GM18498 (cell line): ENCODE results near the gene MSANTD1.

Experiments used
- ATAC-seq: cut with Tn5 transposase; IDR thresholded peaks from one replicate; pipeline ENCODE4 v1.9.1; 2021; ENCODE audit warnings: mild to moderate bottlenecking, moderate library complexity; ENCODE audit not compliant: unreplicated experiment

The MSANTD1 gene

DNA sequence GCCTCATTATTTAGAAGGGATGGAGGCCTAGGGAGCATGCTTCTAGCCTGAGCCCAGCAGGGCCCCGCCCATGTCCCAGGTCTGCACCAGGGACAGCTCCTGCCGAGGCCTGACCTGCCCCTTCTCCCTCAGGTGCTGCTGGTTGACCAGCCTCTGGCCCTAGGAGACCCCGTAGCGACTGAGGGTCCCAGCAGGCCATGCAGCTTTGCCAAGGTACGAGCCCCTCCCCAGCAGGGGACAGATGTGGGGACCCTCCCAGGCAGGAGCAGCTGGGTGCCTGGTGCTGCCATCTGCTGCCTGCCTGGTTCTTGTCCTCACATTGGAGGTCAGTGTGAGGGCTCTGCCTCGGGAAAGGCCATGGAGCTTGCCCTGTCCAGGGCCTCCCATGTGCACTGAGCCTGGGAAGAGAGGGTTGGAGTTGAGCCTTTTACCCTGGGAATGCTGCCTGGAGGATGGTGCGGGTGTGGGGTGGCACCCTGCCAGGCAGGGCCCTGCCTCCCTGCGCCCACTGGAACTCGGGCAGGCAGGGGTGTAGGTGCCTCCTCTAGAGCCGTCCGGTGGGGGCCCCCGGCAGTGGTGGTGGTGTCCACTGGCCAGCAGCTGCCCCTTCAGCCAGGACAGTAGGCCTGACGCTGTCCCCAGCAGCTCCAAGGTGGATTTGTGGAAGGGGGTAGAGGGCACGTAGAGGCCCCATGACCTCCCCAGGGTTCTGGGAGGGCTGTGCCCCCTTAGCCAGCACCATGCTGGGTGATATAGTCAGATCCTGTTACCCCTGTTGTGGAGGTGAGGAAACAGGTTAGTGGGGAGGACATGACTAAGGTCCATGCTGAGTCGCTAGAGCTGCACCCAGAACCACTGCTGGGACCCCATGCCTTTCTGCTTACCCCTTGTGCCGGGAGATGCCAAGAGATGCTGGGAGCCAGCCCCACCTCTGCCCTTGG, 2.2 kb upstream of the MSANTD1 start:
- no peak for ATAC-seq

DNA sequence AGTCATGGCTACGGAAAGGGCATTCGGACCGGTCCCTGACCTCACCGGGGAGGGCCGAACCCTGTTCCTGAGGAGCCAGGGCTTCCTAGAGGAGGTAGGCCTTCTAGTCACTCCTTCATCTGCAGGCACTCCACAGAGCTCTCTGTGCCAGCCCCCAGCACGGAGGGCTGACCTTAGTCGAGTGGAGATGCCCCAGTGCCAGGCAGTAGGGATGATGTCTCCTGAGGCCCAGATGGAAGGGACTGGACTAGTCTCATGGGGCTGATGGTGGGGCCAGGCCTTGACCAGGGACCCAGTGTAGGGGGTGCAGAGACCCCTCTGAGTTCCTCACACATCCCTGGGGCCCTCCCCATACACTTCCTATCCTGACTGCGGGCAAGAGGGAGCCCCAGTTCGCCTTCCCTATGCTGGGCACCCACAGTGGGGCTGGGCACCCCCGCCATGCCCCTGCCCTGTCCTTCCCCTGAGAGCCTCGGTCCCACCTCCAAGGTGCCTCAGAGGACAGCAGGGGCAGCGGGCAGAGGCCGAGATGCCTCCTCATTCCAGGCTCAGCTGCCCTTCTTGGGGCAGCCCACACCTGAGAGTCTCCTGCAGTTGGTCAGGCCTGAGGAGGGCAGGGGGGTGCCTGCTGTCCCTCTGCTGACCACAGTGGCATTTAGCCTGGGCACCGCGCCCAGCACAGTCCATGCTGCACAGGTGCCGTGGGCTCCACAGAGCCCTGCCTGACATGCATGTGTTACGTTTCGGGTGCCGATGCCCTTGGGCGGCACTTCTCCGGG, 1.4 kb upstream of the MSANTD1 start:
- ATAC-seq: no peak

- no peak for ATAC-seq
Measured at GRCh38 chr4:3248178-3248480, 830 bp upstream of the MSANTD1 start.

DNA sequence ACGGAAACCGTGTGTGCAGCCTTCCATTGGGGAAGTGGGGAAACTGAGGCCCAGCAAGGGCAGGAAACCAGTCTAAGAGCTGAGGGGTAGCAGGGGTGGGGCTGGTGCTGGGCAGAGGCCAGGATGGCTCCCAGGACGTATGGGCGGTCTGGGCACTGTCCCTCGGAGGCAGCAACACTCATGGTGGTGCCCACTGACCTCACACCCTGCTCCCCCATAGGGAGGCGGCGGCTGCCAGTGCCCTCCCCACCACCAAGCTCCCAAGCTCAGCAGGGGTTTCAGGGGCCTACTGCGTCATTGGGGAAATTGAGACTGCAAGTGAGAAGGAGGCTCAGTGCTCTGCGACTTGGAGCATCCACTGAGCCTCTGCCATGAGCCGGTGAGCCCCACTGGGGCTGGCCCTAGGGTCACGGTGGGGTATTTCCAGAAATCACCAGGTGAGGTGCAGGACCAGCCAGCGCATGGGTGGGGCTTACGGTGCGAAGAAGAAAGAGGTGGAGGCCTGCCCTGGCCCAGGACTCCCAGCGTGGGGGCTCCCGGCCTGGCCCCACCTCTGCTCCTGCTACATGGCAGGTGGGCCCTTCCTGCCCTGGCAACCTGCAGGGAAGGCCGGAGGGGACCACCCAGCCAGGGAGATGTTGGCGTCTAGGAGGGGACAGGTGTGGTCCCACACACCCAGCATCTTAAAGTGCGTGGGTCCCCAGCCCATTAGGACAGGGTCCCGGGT, 915 bp downstream of the MSANTD1 start:
- no peak for ATAC-seq

GRCh38 chr4:3250438-3250955, 1.5 kb downstream of the MSANTD1 start:
- ATAC-seq: no peak

DNA sequence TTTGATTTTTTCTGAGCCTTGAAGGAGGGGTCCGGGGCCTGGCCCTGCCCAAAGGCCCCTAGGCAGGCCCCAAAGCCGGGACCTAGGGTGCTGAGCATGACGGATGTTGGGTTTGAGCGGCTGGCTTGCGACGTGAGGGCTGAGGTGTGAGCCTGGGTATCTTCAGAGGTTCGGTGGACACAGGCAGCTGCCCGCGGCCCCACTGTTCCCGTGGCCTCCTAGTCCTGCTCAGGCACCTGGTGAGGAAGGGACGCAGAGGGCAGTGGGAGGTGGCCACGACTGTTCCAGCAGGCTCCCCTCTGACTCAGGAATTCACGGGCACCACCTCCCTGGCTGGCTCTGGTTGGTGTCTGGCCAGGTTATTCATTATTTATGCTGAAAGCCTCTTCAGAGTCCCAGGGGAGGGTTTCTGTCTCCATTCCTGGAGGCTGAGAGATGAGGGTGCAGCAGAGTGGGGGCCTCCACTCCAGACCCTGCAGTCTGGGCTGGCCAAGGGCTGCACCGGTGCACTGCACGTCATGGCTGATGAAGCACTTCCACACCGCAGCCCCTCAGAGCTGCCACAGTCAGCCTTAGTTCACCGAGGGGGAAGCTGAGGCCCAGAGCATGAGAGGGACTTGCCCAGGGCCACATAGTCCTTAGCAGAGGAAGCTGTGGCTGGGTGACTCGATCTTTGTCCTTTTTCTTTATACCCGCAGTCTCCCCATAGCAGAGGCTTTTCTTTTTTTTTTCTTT, 2.2 kb downstream of the MSANTD1 start:
- no peak for ATAC-seq

DNA sequence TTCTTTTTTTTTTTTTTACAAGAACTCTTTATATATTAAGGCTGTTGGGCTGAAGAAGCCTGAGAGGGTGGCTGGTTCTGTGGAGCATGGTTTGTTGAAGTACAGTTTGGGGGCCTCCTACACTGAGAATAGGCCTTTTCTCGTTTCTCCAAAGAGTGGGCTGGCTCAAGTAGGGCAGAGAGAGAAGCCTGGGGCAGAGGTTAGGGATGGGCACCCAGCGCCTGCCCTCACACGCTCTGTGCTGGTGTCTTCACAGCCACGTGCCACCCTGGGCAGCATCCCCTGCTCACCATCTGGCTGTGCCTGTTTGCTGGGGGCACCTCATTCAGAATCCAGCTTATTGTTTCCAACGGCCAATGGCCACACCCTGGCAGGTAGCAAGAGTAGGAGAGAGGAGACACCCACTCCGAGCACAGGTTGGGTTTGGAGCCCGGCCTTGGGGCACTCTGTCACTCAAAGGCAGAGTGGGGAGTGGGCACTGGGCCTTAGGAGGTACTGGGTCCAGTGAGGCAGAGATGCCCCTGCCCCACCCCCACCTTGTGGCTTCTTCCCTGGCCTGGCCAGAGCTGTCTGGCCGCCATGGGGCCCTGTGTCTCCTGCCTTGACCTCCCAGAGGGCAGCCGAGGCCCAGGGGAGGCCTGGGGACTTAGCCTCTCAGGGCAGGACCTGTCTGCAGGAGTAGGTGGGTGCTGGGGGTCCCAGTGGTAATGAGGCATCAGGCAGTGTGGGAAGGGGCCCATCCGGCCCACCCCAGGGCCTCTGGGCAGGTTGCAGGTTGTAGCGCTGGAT, 2.9 kb downstream of the MSANTD1 start:
- ATAC-seq: no peak

- no peak for ATAC-seq
Measured at GRCh38 chr4:3252480-3252828, 3.5 kb downstream of the MSANTD1 start.

- ATAC-seq: no peak
Measured at GRCh38 chr4:3252831-3253641, 4.1 kb downstream of the MSANTD1 start.

DNA sequence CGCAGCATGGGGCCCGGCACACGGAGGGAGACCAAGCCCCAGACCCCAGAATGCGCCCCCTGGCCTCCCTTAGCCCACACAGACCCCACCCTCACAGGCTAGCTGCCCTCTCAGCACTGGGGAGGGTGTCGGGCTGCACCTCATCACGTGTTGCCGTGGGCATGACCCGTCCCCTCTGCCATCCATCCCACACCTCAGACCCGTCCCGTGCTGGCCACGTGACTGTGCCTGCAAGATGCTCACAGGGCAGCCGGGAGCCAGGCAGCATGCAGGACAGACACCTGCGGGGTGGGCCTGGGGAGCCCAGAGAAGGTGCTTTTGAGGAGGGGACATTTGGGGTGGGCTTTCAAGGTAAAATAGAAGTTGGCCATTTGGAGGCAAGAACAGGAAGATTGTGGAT, 4.8 kb downstream of the MSANTD1 start:
- no peak for ATAC-seq

DNA sequence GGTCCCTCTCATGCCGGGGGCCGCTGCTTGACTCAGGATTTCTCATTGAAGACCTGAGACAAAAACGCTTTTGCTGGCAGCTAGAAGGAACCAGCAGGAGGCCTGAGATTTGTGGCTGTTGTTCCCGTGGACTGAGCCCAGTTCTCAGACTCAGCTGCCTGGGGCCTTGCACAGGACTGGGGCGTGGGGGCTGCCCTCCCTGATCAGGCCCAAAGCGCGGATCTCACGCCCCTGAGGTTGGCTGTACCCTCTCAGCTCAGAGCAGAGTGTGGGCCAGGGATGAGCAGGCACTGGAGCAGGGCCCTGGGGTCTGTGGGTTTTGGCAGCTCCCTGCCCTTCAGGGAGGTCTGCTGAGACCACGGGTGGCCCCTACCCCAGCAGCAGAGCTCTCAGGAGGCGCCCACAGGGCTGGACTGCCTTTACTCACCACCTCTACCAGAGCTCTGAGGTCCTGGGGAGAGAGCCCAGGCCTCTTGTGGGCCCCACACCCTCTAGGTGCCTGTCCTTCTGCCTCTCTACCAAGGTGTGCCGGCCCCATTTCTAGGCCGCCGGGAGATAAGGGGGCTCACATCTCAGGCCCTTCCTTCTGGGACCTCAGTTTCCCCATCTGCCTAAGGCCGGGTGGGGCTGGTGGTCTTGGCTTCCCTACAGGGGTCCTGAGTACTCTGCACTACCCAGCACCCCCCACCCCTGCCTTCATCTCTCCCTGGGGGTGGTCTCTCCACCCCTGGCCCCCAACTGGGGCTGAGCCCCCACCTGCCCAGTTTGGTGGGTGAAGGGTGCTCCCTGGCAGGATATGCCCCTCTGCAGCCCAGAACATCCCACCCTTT, 5.6 kb downstream of the MSANTD1 start:
- ATAC-seq: no peak

GRCh38 chr4:3255611-3256186, 6.7 kb downstream of the MSANTD1 start:
- ATAC-seq: no peak

GRCh38 chr4:3256230-3257102, 7.5 kb downstream of the MSANTD1 start:
- ATAC-seq: no peak

GRCh38 chr4:3257103-3257555, 8.2 kb downstream of the MSANTD1 start:
- no peak for ATAC-seq

- ATAC-seq: no peak
Measured at GRCh38 chr4:3257556-3258482, 8.9 kb downstream of the MSANTD1 start.
